Psoas muscle (tissue), 8 donors: ENCODE data around the gene PIP5K1B. TPM values are rescaled to one million over a fixed set of nuclear protein-coding genes. Genes with fewer than 3 reads are reported as not detected.

ENCODE experiments used
- ATAC-seq, 4 donors: fragments of 200-7000 bp; cut with Tn5 transposase; one replicate each; pipeline ENCODE4 v1.9.1; 2020; ENCODE audit warnings: moderate library complexity in 3 of 4, mild to moderate bottlenecking in 2 of 4
- DNase-seq, 2 donors: peaks; one replicate each; pipeline ENCODE4 v3.0.0-alpha.2; 2020
- H3K27ac ChIP-seq: fragments of 200-600 bp; one replicate; pipeline ENCODE4 v1.8.0; 2022
- H3K27me3 ChIP-seq, 3 donors: fragments of 200-600 bp in 1 of 3; one replicate each; pipeline versions ENCODE4 v1.6.1 to v1.8.0; 2013 to 2022; ENCODE audit warnings: low read length in 2 of 3, mild to moderate bottlenecking in 2 of 3, moderate library complexity in 1 of 3; ENCODE audit not compliant: insufficient read depth in 3 of 3
- H3K36me3 ChIP-seq, 2 donors: fragments of 200-600 bp in 1 of 2; one replicate each; pipeline versions ENCODE4 v1.6.1 to v1.8.0; 2013 to 2022; ENCODE audit warnings: low read depth in 1 of 2, mild to moderate bottlenecking in 1 of 2, moderate library complexity in 1 of 2; ENCODE audit not compliant: insufficient read depth in 1 of 2
- H3K4me1 ChIP-seq: fragments of 200-600 bp; one replicate; pipeline ENCODE4 v1.8.0; 2022
- H3K4me3 ChIP-seq: fragments of 200-600 bp; one replicate; pipeline ENCODE4 v1.8.0; 2022; ENCODE audit warnings: mild to moderate bottlenecking
- H3K9me3 ChIP-seq: fragments of 200-600 bp; one replicate; pipeline ENCODE4 v1.8.0; 2022
- CTCF ChIP-seq: fragments of 200-600 bp; IDR thresholded peaks from one replicate; pipeline ENCODE4 v1.8.0; 2022; ENCODE audit warnings: antibody characterized with exemption
- WGBS, 3 donors: extraction: QIAGEN DNeasy Blood & Tissue Kit; methylation state at CpG; one replicate each; pipeline versions ENCODE4 v1.1.6 to v1.1.7; 2013; 5-methylcytosine and 5-hydroxymethylcytosine counted together
- intact Hi-C, 2 donors: fragments of 100-400 bp; cut with DNase I; formaldehyde crosslinking; loops; one replicate each; pipeline versions ENCODE4 v1.11.0 to v1.14.2; 2022
- polyA plus RNA-seq, 3 donors: library from polyadenylated mRNA; stranded (reverse); fragments of 200-250 nt; gene quantifications; one replicate each; pipeline ENCODE4 v1.2.3, GENCODE V29; 2013
- total RNA-seq, 4 donors: library from RNA; stranded (reverse); fragmentation: NEBNext Ultra II Directional in 2 of 4; extraction: Animal tissue kit (Norgen Biotek cat#: 25700) in 2 of 4; gene quantifications; one replicate each; pipeline versions ENCODE4 v1.2.1 to v1.2.4, GENCODE V29; 2021 to 2023
- donor health status: healthy with polysubstance abuse.
- donor health status: DM: no; HTN: no; CAD: no; lungs with moderate emphysema.
- donor health status: Bipolar disorder and iron deficiency.
- donor health status: healthy.
- donor health status: DM: yes; HTN: yes; CAD: no.
- donor health status: DM: no; HTN: no; CAD: no.
- donor health status: DM: no; HTN: no; CAD: no.
- donor health status: DM: yes; HTN: yes; CAD: no.

The PIP5K1B gene
- total and polyA plus RNA-seq, 7 donors, result 0.48 to 2.5 (median 1.7) TPM

- intact Hi-C loops, result no loop called here
These were observed 86.1 kb downstream of the PIP5K1B start for GRCh38 chr9:68791169-68791568.

GRCh38 chr9:68793605-68794343 lies 88.7 kb downstream of the PIP5K1B start:
- TF ChIP-seq CTCF, result no peak
- DNase-seq, result no peak
- WGBS, 3 donors, result 92 to 94% (median 92%) methylated on average over 6 of the region's 6 CpGs
- H3K27ac ChIP-seq, result no peak overlapping the region
- no peaks in the 10 kb centered on the region for H3K27me3 ChIP-seq
- no peaks in the 10 kb centered on the region for H3K36me3 ChIP-seq
- no peak for ATAC-seq
- H3K4me1 ChIP-seq, result no peaks in the 10 kb centered on the region
- no peak overlapping the region for H3K4me3 ChIP-seq
- no peaks in the 10 kb centered on the region for H3K9me3 ChIP-seq
- intact Hi-C loops, result loop anchor here in 1 of 2 donors (2.0 kb wide), 1 partner anchor 17 kb away; no protein-coding TSS in a partner anchor

More at GRCh38 chr9:68791169-68791568, 86.1 kb downstream of the PIP5K1B start:
- H3K4me3 ChIP-seq, result no peak overlapping the region
- 89 to 94% (median 91%) methylated on average over 3 of the region's 3 CpGs for WGBS, 3 donors
- no peaks in the 10 kb centered on the region for H3K27me3 ChIP-seq
- TF ChIP-seq CTCF, result no peak
- no peaks in the 10 kb centered on the region for H3K4me1 ChIP-seq
- no peaks in the 10 kb centered on the region for H3K9me3 ChIP-seq
- no peak for DNase-seq
- H3K36me3 ChIP-seq, result no peaks in the 10 kb centered on the region
- no peak overlapping the region for H3K27ac ChIP-seq
- ATAC-seq, result no peak

GRCh38 chr9:68794898-68795297 lies 89.9 kb downstream of the PIP5K1B start:
- no peak for TF ChIP-seq CTCF
- ATAC-seq (no peak), DNase-seq (no peak)
- no peaks in the 10 kb centered on the region for H3K27me3 ChIP-seq
- H3K27ac ChIP-seq, result no peak overlapping the region
- intact Hi-C loops, result loop anchor here in 1 of 2 donors (2.0 kb wide), 1 partner anchor 16 kb away; no protein-coding TSS in a partner anchor
- H3K36me3 ChIP-seq, result no peaks in the 10 kb centered on the region
- no peaks in the 10 kb centered on the region for H3K4me1 ChIP-seq
- no peak overlapping the region for H3K4me3 ChIP-seq
- WGBS, 3 donors, result 29 to 38% (median 34%) methylated on average over 4 of the region's 4 CpGs
- H3K9me3 ChIP-seq, result no peaks in the 10 kb centered on the region

GRCh38 chr9:68795411-68795810 lies 90.4 kb downstream of the PIP5K1B start:
- Histone ChIP-seq H3K9me3 (no peaks in the 10 kb centered on the region), H3K4me1 (no peaks in the 10 kb centered on the region), H3K27ac (no peak overlapping the region), H3K36me3 (no peaks in the 10 kb centered on the region), H3K27me3 (no peaks in the 10 kb centered on the region), H3K4me3 (no peak overlapping the region)
- no peak for ATAC-seq
- TF ChIP-seq CTCF, result no peak
- DNase-seq, result no peak
- intact Hi-C loops, result loop anchor here in 1 of 2 donors (2.0 kb wide), 1 partner anchor 15 kb away; no protein-coding TSS in a partner anchor
- WGBS, 3 donors, result 81 to 87% (median 85%) methylated on average over 2 of the region's 2 CpGs

GRCh38 chr9:68797116-68797515 lies 92.1 kb downstream of the PIP5K1B start:
- Histone ChIP-seq H3K36me3 (no peaks in the 10 kb centered on the region), H3K4me3 (no peak overlapping the region), H3K4me1 (no peaks in the 10 kb centered on the region), H3K27ac (no peak overlapping the region), H3K9me3 (no peaks in the 10 kb centered on the region), H3K27me3 (no peaks in the 10 kb centered on the region)
- no peak for DNase-seq
- ATAC-seq, result no peak
- WGBS, 3 donors, result 78 to 81% (median 79%) methylated on average over 3 of the region's 3 CpGs
- no peak for TF ChIP-seq CTCF
- intact Hi-C loops, result no loop called here
